Thyroid gland (tissue), 4 donors: Measurements from ENCODE around the gene EIF2S2.
"Not testable (repeated sequence)": the region's sequence is repeated elsewhere in the genome, so short reads cannot be mapped to it uniquely, and the experiment has no call there.

Experiments used
- POLR2A ChIP-seq, 2 donors: fragments of 450-650 bp; IDR thresholded peaks; one replicate each; pipeline ENCODE4 v1.6.1; 2017; ENCODE audit warnings: antibody characterized with exemption in 2 of 2, mild to moderate bottlenecking in 2 of 2, moderate library complexity in 1 of 2
- TF ChIP-seq, protein P1 (sequence below), 6 experiments: fragments of 200-600 bp in 3 of 6; fragments of 450-650 bp in 3 of 6; sonication (generic) in 3 of 6; IDR thresholded peaks; one replicate each; pipeline ENCODE4 v1.5.1; 2016 to 2019; ENCODE audit warnings: antibody characterized with exemption in 6 of 6, mild to moderate bottlenecking in 2 of 6, inconsistent platforms in 1 of 6, moderate library complexity in 1 of 6

DNA sequence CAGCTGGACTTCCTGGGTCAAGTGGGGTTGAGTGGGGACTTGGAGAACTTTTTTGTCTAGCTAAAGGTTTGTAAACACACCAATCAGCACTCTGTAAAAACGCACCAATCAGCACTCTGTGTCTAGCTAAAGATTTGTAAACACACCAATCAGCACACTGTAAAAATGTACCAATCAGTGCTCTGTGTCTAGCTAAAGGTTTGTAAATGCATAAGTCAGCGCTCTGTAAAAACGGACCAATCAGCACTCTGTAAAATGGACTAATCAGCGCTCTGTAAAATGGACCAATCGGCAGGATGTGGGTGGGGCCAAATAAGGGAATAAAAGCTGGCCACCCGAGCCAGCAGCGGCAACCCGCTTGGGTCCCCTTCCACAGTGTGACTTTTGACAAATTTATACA lies 40.0 kb upstream of the EIF2S2 start:
- TF ChIP-seq, protein P1, sequence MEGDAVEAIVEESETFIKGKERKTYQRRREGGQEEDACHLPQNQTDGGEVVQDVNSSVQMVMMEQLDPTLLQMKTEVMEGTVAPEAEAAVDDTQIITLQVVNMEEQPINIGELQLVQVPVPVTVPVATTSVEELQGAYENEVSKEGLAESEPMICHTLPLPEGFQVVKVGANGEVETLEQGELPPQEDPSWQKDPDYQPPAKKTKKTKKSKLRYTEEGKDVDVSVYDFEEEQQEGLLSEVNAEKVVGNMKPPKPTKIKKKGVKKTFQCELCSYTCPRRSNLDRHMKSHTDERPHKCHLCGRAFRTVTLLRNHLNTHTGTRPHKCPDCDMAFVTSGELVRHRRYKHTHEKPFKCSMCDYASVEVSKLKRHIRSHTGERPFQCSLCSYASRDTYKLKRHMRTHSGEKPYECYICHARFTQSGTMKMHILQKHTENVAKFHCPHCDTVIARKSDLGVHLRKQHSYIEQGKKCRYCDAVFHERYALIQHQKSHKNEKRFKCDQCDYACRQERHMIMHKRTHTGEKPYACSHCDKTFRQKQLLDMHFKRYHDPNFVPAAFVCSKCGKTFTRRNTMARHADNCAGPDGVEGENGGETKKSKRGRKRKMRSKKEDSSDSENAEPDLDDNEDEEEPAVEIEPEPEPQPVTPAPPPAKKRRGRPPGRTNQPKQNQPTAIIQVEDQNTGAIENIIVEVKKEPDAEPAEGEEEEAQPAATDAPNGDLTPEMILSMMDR (IDR thresholded peaks at IDR 0.05), result not testable (repeated sequence)
- not testable (repeated sequence) for TF ChIP-seq POLR2A (IDR thresholded peaks at IDR 0.05)
